ENCODE measurements around the gene ANKRD11. TPM values are rescaled to one million over a fixed set of nuclear protein-coding genes. Genes with fewer than 3 reads are reported as not detected.

ANKRD11 gene
- total and polyA plus RNA-seq, 7 experiments from 2014 or later, result 8.7 to 254 (median 239) TPM

- H3K27me3 Mint-ChIP-seq, result no peaks in the 10 kb centered on the region
- peaks cover 0 to 5% (median 0%) of the 10 kb centered on the region in 11 donors for H3K9me3 Mint-ChIP-seq
- H3K4me1 ChIP-seq (ENCODE audit: control insufficient read depth in 2 of 2, insufficient read depth in 2 of 2, low read length in 2 of 2), result no peaks in the 10 kb centered on the region
- no peak overlapping the region for H3K27ac ChIP-seq (ENCODE audit: low read depth, low read length)
- intact Hi-C loops (cut with micrococcal nuclease), result loop anchor here (1.0 to 2.0 kb wide), 4 partner anchors 25 to 49 kb away; no protein-coding TSS in a partner anchor
- CTCF ChIA-PET, result interaction anchor here (0.6 to 1.6 kb wide), 13 partner anchors 20 to 432 kb away, joined by 3 to 10 read pairs (median 4); no protein-coding TSS in a partner anchor
- H3K36me3 ChIP-seq (ENCODE audit: control insufficient read depth in 2 of 3, insufficient read depth in 3 of 3, low read length in 3 of 3), result peaks cover 14 to 79% (median 29%) of the 10 kb centered on the region in 3 experiments
- H3K4me3 ChIP-seq (ENCODE audit: low read length), result no peak overlapping the region
- no peaks in the 10 kb centered on the region for H3K27me3 ChIP-seq (ENCODE audit: control insufficient read depth in 2 of 2, insufficient read depth in 2 of 2, low read length in 2 of 2)
- H3K9me3 ChIP-seq (ENCODE audit: control insufficient read depth in 2 of 3, low read length in 3 of 3), result no peaks in the 10 kb centered on the region
- POLR2A ChIA-PET, result interaction anchor here (0.7 to 1.2 kb wide), 4 partner anchors 24 to 274 kb away, joined by 3 to 5 read pairs (median 4); partner anchors contain the start of gene SPG7
- DNase-seq (peak; percentile 43 to 71 (median 60)), ATAC-seq (peak; percentile 89)
- no peak overlapping the region for H3K4me3 Mint-ChIP-seq
- H3K27ac Mint-ChIP-seq, result peak overlapping the region in 8 of 9 donors; percentile 20 to 87 (median 55)
- H3K36me3 Mint-ChIP-seq, result peaks cover 0 to 7% (median 0%) of the 10 kb centered on the region in 5 donors
- peaks cover 6 to 19% (median 13%) of the 10 kb centered on the region in 7 donors for H3K4me1 Mint-ChIP-seq
Measured at GRCh38 chr16:89289428-89290395, 200.6 kb downstream of the ANKRD11 start.

- H3K27ac ChIP-seq (ENCODE audit: low read depth, low read length), result no peak overlapping the region
- intact Hi-C loops (cut with micrococcal nuclease), result loop anchor here (1.0 to 2.0 kb wide), 4 partner anchors 26 to 48 kb away; no protein-coding TSS in a partner anchor
- DNase-seq (no peak), ATAC-seq (no peak)
- H3K9me3 ChIP-seq (ENCODE audit: control insufficient read depth in 2 of 3, low read length in 3 of 3), result no peaks in the 10 kb centered on the region
- POLR2A ChIA-PET, result interaction anchor here (0.7 to 1.2 kb wide), 3 partner anchors 12 to 42 kb away, joined by 3 to 5 read pairs (median 4); no protein-coding TSS in a partner anchor
- Mint-ChIP-seq H3K4me3 (no peak overlapping the region), H3K27ac (peak overlapping the region in 6 of 9 donors; percentile 18 to 75 (median 55)), H3K36me3 (peaks cover 0 to 7% (median 0%) of the 10 kb centered on the region in 5 donors), H3K9me3 (peaks cover 0 to 1% (median 0%) of the 10 kb centered on the region in 11 donors), H3K4me1 (peaks cover 0 to 13% (median 8%) of the 10 kb centered on the region in 7 donors), H3K27me3 (no peaks in the 10 kb centered on the region)
- H3K36me3 ChIP-seq (ENCODE audit: control insufficient read depth in 2 of 3, insufficient read depth in 3 of 3, low read length in 3 of 3), result peaks cover 18 to 76% (median 33%) of the 10 kb centered on the region in 3 experiments
- no peaks in the 10 kb centered on the region for H3K4me1 ChIP-seq (ENCODE audit: control insufficient read depth in 2 of 2, insufficient read depth in 2 of 2, low read length in 2 of 2)
- H3K4me3 ChIP-seq (ENCODE audit: low read length), result no peak overlapping the region
- CTCF ChIA-PET, result interaction anchor here (0.5 to 1.6 kb wide), 15 partner anchors 15 to 432 kb away, joined by 3 to 10 read pairs (median 3); no protein-coding TSS in a partner anchor
- no peaks in the 10 kb centered on the region for H3K27me3 ChIP-seq (ENCODE audit: control insufficient read depth in 2 of 2, insufficient read depth in 2 of 2, low read length in 2 of 2)
Measured at GRCh38 chr16:89288966-89289365, 201.4 kb downstream of the ANKRD11 start.

DNA sequence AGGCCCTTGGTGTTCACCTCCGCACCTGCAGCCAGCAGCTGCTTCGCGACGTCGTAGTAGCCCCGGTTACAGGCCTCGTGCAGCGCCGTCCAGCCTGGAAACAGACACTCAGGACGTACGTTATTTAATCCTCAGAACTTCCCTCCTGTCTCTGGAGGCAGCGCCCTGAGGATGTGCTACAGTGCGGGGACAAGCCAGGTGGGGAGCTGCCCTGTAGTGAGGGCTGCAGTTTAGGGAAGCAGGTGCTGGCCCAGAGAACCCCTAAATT lies 201.8 kb downstream of the ANKRD11 start:
- POLR2A ChIA-PET, result interaction anchor here (0.6 to 1.2 kb wide), 4 partner anchors 13 to 50 kb away, joined by 3 to 5 read pairs (median 4); no protein-coding TSS in a partner anchor
- Mint-ChIP-seq H3K36me3 (peaks cover 0 to 7% (median 0%) of the 10 kb centered on the region in 5 donors), H3K27ac (no peak overlapping the region), H3K4me1 (peaks cover 0 to 13% (median 8%) of the 10 kb centered on the region in 7 donors), H3K4me3 (no peak overlapping the region), H3K9me3 (peaks cover 0 to 1% (median 0%) of the 10 kb centered on the region in 11 donors), H3K27me3 (no peaks in the 10 kb centered on the region)
- no peak for ATAC-seq
- no peaks in the 10 kb centered on the region for H3K27me3 ChIP-seq (ENCODE audit: control insufficient read depth in 2 of 2, insufficient read depth in 2 of 2, low read length in 2 of 2)
- peaks cover 18 to 80% (median 33%) of the 10 kb centered on the region in 3 experiments for H3K36me3 ChIP-seq (ENCODE audit: control insufficient read depth in 2 of 3, insufficient read depth in 3 of 3, low read length in 3 of 3)
- H3K4me3 ChIP-seq (ENCODE audit: low read length), result no peak overlapping the region
- no peak overlapping the region for H3K27ac ChIP-seq (ENCODE audit: low read depth, low read length)
- CTCF ChIA-PET, result interaction anchor here (0.5 to 1.6 kb wide), 8 partner anchors 14 to 220 kb away, joined by 3 to 10 read pairs (median 4); no protein-coding TSS in a partner anchor
- H3K4me1 ChIP-seq (ENCODE audit: control insufficient read depth in 2 of 2, insufficient read depth in 2 of 2, low read length in 2 of 2), result no peaks in the 10 kb centered on the region
- no peak for DNase-seq
- intact Hi-C loops (cut with micrococcal nuclease), result loop anchor here (2.0 kb wide), 3 partner anchors 26 to 48 kb away; no protein-coding TSS in a partner anchor
- H3K9me3 ChIP-seq (ENCODE audit: control insufficient read depth in 2 of 3, low read length in 3 of 3), result no peaks in the 10 kb centered on the region

- Histone ChIP-seq H3K9me3 (ENCODE audit: control insufficient read depth in 2 of 3, low read length in 3 of 3) (no peaks in the 10 kb centered on the region), H3K4me1 (ENCODE audit: control insufficient read depth in 2 of 2, insufficient read depth in 2 of 2, low read length in 2 of 2) (no peaks in the 10 kb centered on the region), H3K27me3 (ENCODE audit: control insufficient read depth in 2 of 2, insufficient read depth in 2 of 2, low read length in 2 of 2) (no peaks in the 10 kb centered on the region), H3K4me3 (ENCODE audit: low read length) (no peak overlapping the region), H3K27ac (ENCODE audit: low read depth, low read length) (no peak overlapping the region), H3K36me3 (ENCODE audit: control insufficient read depth in 2 of 3, insufficient read depth in 3 of 3, low read length in 3 of 3) (peaks cover 18 to 85% (median 33%) of the 10 kb centered on the region in 3 experiments)
- Mint-ChIP-seq H3K4me3 (peak overlapping the region in 1 of 10 donors; percentile 48), H3K36me3 (peaks cover 0 to 7% (median 0%) of the 10 kb centered on the region in 5 donors), H3K9me3 (peaks cover 0 to 1% (median 0%) of the 10 kb centered on the region in 11 donors), H3K27ac (peak overlapping the region in 1 of 9 donors; percentile 73), H3K27me3 (no peaks in the 10 kb centered on the region), H3K4me1 (peaks cover 0 to 13% (median 8%) of the 10 kb centered on the region in 7 donors)
- DNase-seq, result no peak
- intact Hi-C loops (cut with micrococcal nuclease), result loop anchor here (2.0 kb wide), 3 partner anchors 27 to 47 kb away; no protein-coding TSS in a partner anchor
- POLR2A ChIA-PET, result interaction anchor here (0.6 to 1.0 kb wide), 3 partner anchors 13 to 51 kb away, joined by 3 read pairs; no protein-coding TSS in a partner anchor
- CTCF ChIA-PET, result interaction anchor here (0.6 to 1.6 kb wide), 4 partner anchors 14 to 119 kb away, joined by 3 to 5 read pairs (median 3); no protein-coding TSS in a partner anchor
- ATAC-seq, result no peak
Measured at GRCh38 chr16:89287777-89288576, 202.4 kb downstream of the ANKRD11 start.

DNA sequence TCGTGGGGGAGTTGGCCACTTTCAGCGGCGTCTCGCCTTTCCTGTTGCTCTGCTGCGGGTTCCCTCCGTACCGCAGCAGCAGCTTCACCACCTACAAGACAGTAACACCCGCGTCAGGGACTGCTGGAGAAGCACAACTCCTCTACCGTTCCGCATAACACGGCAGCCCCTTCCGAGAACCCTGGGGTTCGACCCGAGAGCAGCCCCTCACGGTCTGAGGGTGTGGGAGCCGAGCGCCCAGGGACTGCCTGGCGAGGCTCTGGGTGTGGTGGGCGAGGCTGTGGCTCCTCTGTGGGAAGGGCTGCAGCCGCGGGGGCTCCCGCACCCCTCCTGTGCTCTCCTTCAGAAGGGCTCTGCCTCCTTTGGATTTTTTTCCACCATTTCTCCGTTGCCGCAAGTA lies 204.3 kb downstream of the ANKRD11 start:
- Mint-ChIP-seq H3K9me3 (peaks cover 0 to 1% (median 0%) of the 10 kb centered on the region in 11 donors), H3K27ac (peak overlapping the region in 1 of 9 donors; percentile 69), H3K27me3 (no peaks in the 10 kb centered on the region), H3K36me3 (peaks cover 0 to 7% (median 0%) of the 10 kb centered on the region in 5 donors), H3K4me1 (peaks cover 0 to 8% (median 3%) of the 10 kb centered on the region in 7 donors), H3K4me3 (no peak overlapping the region)
- no peaks in the 10 kb centered on the region for H3K27me3 ChIP-seq (ENCODE audit: control insufficient read depth in 2 of 2, insufficient read depth in 2 of 2, low read length in 2 of 2)
- H3K4me3 ChIP-seq (ENCODE audit: low read length), result no peak overlapping the region
- H3K9me3 ChIP-seq (ENCODE audit: control insufficient read depth in 2 of 3, low read length in 3 of 3), result no peaks in the 10 kb centered on the region
- no peak for DNase-seq
- ChIA-PET CTCF (no interaction called here), POLR2A (interaction anchor here (0.8 kb wide), 1 partner anchor 10 kb away, joined by 3 read pairs; no protein-coding TSS in a partner anchor)
- ATAC-seq, result no peak
- peaks cover 18 to 92% (median 33%) of the 10 kb centered on the region in 3 experiments for H3K36me3 ChIP-seq (ENCODE audit: control insufficient read depth in 2 of 3, insufficient read depth in 3 of 3, low read length in 3 of 3)
- H3K4me1 ChIP-seq (ENCODE audit: control insufficient read depth in 2 of 2, insufficient read depth in 2 of 2, low read length in 2 of 2), result no peaks in the 10 kb centered on the region
- intact Hi-C loops (cut with micrococcal nuclease), result no loop called here
- H3K27ac ChIP-seq (ENCODE audit: low read depth, low read length), result no peak overlapping the region

Measured in naive thymus-derived CD4-positive, alpha-beta T cell (primary cell).